MM.1S (cell line): ENCODE results near the gene MPG.

Source experiments
- CTCF ChIP-seq: fragments of 300-600 bp; sonication (generic); IDR thresholded peaks from 2 replicates; pipeline ENCODE4 v1.5.1; 2016; ENCODE audit warnings: antibody characterized with exemption, low read length, mixed read lengths
- EZH2 ChIP-seq: fragments of 300-600 bp; sonication (generic); optimal IDR thresholded peaks from 2 replicates; pipeline ENCODE3; 2017; ENCODE audit warnings: low read depth, mild to moderate bottlenecking, antibody characterized with exemption, low read length, mixed read lengths
- EZH2phosphoT487 ChIP-seq: fragments of 300-600 bp; sonication (generic); IDR thresholded peaks from 2 replicates; pipeline ENCODE4 v1.6.1; 2018; ENCODE audit warnings: antibody characterized with exemption, low read length

- TF ChIP-seq CTCF = no peak
- TF ChIP-seq EZH2 = no peak
- TF ChIP-seq EZH2phosphoT487 = no peak
Observed at GRCh38 chr16:59440-60059, 18.5 kb upstream of the MPG start.
